Activated CD8-positive, alpha-beta memory T cell treated with anti-CD3 and anti-CD28 coated beads for 24 hours (primary cell): ENCODE results near the gene CBLIF.
"Not testable (repeated sequence)": the region's sequence is repeated elsewhere in the genome, so short reads cannot be mapped to it uniquely, and the experiment has no call there.

Experiments
- DNase-seq: peaks from one replicate; pipeline ENCODE4 v3.0.0-alpha.2; 2020

The CBLIF gene

DNA sequence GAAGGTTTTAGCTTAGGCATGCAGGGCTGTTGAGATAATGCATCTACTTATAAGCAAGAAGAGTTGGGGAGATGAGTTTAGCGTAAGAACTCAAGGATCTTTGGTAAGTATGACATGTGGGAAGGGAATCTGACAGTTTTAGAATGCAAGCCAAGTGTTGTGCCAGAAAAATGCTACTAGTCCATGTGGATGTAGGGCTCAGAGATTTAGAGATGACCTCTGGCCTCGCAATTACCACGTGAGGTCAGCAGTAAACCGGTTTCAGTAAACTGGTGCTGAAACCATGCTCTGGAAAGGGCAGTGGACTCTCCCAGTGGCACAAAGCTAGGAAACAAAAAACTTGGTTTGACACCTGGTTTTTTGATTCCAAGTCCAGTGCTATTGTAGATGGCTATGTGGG is 53.7 kb downstream of the CBLIF start:
- DNase-seq, result no peak

DNA sequence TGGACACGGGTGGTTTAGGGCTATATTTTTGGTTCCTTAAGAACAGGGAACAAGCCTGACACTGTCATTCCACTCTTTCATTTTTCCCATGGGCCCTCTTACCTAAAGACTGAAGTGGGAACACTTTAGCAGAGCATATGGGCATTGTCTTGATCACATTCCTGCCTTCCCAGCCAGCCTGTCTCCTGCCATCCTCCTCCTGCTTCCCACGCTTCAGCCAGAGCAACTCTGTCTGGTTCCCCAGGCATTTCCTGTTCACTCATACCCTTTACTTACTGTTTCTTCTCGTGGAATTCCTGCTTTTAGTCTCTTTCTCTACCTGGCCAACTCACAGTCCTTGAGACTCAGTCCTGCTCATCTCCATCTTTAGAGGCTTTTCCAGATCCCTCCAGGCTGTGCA is 57.5 kb downstream of the CBLIF start:
- DNase-seq, result no peak

DNA sequence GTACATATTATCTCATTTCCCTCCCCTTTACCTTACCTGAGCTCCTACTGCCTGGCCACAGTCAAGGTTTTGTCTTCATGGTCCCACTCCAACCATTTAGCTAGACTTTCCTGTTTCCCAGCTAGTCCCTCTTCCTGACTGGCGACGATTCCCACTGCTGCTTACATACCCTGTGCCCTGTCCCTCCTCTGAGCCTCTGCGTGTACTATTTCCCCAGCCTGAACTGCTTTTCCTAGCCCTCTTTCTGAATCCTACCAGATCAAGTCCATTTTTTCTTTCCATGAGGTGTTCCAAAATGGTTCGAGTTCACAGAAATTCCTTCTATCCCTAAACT is 58.1 kb downstream of the CBLIF start:
- DNase-seq, result no peak

DNA sequence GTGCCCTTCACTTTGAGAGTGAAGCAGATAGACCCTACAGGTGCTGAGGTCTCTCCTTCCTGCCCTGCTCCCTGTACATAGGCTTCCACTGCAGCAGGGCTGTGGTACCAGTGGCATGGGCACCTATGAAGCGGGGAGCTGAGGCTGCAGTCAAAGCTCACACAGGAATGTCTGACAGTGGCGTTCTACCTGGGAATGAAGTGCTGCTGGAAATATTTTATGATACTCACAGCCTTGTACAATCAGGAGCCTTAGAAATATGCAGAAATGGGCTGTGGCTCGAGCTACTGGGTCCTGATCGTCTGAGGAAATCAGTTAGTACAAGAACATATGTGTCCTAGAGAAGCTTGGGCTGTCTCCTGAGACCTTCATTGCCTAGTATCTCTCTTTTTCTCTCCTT is 59.5 kb downstream of the CBLIF start:
- no peak for DNase-seq

DNA sequence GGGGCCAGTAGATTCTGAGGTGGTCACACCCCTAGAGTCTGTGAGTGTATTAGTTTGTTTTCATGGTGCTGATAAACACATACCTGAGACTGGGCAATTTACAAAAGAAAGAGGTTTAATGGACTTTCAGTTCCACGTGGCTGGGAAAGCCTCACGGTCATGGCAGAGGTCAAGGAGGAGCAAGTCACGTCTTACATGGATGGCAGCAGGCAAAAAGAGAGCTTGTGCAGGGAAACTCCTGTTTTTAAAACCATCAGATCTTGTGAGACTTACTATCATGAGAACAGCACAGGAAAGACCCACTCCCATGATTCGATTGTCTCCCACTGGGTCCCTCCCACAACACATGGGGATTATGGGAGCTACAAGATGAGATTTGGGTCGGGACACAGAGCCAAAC is 60.9 kb downstream of the CBLIF start:
- DNase-seq, result not testable (repeated sequence)

DNA sequence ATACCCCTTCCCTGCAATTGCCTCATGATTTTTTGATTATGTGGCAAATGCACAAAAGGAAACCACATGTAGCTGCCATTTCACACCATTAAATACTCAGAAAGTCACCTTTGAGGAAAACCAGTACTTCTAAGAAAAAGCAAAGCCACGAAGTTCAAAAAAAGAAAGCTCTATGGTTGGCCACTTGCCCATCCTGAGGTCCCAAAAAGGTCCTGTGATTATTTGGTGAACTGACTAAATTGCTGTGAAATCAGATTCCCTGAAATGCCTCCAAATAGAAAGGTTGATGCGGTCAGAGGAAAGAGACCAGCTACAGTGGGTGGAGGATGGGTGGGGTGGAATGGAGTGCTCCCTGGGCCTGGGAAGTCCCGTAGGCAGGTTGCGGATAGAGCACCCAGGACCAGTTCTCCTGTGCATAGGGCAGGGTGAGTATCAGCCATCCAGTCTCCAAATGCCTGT is 61.6 kb downstream of the CBLIF start:
- no peak for DNase-seq

DNA sequence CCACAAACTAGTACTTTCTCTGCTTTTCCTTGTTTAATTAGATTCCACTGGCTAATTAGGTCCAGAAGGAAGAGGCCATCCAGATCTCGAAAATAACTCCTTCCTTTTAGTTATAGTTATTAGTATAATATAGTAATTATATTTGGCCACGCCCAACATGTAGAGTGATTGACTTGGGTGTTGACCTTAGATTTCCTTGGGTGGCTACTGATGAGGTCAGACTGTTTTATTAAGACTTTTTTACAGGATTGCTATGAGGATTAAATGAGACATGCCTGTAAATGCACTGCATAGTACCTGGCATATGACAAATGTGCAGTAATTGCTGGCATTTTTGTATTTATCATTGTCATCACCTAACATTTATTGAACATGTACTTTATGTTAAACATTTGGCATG is 63.2 kb downstream of the CBLIF start:
- no peak for DNase-seq

DNA sequence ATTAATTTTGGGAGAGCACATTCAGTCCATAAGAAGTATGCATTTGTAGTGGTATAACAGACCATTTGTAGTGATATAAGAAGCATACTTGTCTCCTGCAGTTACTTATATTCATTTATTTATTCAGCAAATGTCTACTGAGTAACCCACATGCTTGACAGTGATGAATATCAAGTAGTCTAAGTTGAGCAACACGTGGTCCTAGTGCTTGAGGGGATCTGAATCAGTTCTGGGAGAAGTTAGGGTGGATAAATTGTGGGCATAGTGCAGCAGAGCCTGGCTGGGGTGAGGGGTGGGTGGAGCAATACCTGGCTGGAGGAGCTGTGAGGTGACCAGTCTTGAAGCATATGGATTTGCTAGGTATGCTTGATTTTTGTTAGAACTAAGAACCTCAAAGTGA is 65.8 kb downstream of the CBLIF start:
- no peak for DNase-seq
